ENCODE data around the gene C1orf35. TPM values are rescaled to one million over a fixed set of nuclear protein-coding genes. Genes with fewer than 3 reads are reported as not detected.
A peak's percentile ranks its signal among the peaks of the same experiment; 100 is the strongest.

The C1orf35 gene
- total RNA-seq, 2 donors from 2014 or later: 9.1 to 9.7 TPM

- Histone ChIP-seq H3K4me1 (ENCODE audit: control insufficient read depth in 1 of 2, low read depth in 2 of 2) (peaks cover 3 to 11% of the 10 kb centered on the region in 2 donors), H3K27ac (no peak overlapping the region), H3K4me3 (no peak overlapping the region), H3K9me3 (no peaks in the 10 kb centered on the region), H3K36me3 (no peaks in the 10 kb centered on the region), H3K27me3 (replicated peaks; ENCODE audit: insufficient read depth) (no peaks in the 10 kb centered on the region)
- no peak for ATAC-seq (ENCODE audit: insufficient number of reproducible peaks, low FRiP score, low read depth)
- DNase-seq (ENCODE audit: low spot score): no peak
- TF ChIP-seq, protein P1, sequence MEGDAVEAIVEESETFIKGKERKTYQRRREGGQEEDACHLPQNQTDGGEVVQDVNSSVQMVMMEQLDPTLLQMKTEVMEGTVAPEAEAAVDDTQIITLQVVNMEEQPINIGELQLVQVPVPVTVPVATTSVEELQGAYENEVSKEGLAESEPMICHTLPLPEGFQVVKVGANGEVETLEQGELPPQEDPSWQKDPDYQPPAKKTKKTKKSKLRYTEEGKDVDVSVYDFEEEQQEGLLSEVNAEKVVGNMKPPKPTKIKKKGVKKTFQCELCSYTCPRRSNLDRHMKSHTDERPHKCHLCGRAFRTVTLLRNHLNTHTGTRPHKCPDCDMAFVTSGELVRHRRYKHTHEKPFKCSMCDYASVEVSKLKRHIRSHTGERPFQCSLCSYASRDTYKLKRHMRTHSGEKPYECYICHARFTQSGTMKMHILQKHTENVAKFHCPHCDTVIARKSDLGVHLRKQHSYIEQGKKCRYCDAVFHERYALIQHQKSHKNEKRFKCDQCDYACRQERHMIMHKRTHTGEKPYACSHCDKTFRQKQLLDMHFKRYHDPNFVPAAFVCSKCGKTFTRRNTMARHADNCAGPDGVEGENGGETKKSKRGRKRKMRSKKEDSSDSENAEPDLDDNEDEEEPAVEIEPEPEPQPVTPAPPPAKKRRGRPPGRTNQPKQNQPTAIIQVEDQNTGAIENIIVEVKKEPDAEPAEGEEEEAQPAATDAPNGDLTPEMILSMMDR (IDR thresholded peaks at IDR 0.05): no peak
Measured at GRCh38 chr1:228122921-228123441, 19.9 kb upstream of the C1orf35 start.

DNA sequence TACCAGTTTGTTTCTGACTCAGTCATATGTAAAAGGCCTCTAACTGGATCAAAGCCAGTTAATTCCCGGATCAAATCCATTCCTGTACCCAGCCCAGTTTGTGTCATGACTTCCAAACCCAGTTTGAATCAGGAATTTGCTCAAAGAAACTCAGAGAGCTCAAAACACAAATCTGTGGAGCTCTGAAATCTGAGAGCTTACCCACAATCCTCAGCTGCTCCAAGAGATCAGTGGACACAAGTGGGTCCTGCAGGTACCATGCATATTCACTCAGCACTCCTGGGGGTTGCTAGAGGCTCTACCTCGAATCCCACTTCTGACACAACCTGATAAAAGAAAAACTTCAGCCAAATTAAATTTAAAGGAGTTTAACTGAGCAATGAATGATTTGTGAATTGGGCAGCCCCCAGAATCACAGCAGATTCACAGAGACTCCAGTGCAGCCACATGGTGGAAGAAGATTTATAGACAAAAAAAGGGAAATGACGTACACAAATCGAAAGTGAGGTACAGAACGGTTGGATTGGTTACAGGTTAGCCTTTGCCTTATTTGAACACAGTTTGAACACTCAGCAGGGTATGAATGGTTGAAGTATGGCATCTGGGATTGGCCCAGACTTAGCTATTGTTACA is 17.8 kb upstream of the C1orf35 start:
- H3K4me3 ChIP-seq: no peak overlapping the region
- peak overlapping the region in 1 of 2 donors; percentile 46 for H3K27ac ChIP-seq
- peaks cover 3 to 11% of the 10 kb centered on the region in 2 donors for H3K4me1 ChIP-seq (ENCODE audit: control insufficient read depth in 1 of 2, low read depth in 2 of 2)
- no peaks in the 10 kb centered on the region for H3K36me3 ChIP-seq
- no peak for ATAC-seq (ENCODE audit: insufficient number of reproducible peaks, low FRiP score, low read depth)
- DNase-seq (ENCODE audit: low spot score): no peak
- TF ChIP-seq, protein P1 (IDR thresholded peaks at IDR 0.05): no peak
- H3K9me3 ChIP-seq: no peaks in the 10 kb centered on the region
- H3K27me3 ChIP-seq (replicated peaks; ENCODE audit: insufficient read depth): no peaks in the 10 kb centered on the region

DNA sequence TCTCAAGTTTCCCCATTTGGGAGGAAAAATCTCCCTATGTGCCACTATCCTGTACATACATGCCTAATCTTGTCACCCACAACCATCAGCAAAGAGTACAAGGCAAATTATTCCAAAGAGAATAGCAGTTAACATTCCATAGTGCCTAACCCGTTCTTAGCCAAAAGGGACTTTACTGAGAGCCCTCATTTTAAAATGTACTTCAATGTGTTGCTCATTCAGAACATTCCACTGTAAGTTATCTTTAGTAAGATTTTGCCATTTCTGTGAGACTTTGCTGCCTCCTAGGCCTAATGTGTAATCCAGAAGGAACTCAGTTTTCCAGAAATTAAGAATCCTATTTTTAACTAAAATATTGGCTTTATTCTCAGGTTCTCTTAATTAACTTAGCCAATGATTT is 17.2 kb upstream of the C1orf35 start:
- DNase-seq (ENCODE audit: low spot score): no peak
- no peaks in the 10 kb centered on the region for H3K36me3 ChIP-seq
- peaks cover 3 to 11% of the 10 kb centered on the region in 2 donors for H3K4me1 ChIP-seq (ENCODE audit: control insufficient read depth in 1 of 2, low read depth in 2 of 2)
- no peak overlapping the region for H3K4me3 ChIP-seq
- H3K27ac ChIP-seq: peak overlapping the region; percentile 2 to 46
- TF ChIP-seq, protein P1 (IDR thresholded peaks at IDR 0.05): no peak
- H3K9me3 ChIP-seq: no peaks in the 10 kb centered on the region
- ATAC-seq (ENCODE audit: insufficient number of reproducible peaks, low FRiP score, low read depth): no peak
- no peaks in the 10 kb centered on the region for H3K27me3 ChIP-seq (replicated peaks; ENCODE audit: insufficient read depth)

- no peaks in the 10 kb centered on the region for H3K27me3 ChIP-seq (replicated peaks; ENCODE audit: insufficient read depth)
- ATAC-seq (ENCODE audit: insufficient number of reproducible peaks, low FRiP score, low read depth) (no peak), DNase-seq (ENCODE audit: low spot score) (no peak)
- no peak overlapping the region for H3K4me3 ChIP-seq
- no peaks in the 10 kb centered on the region for H3K36me3 ChIP-seq
- no peak overlapping the region for H3K27ac ChIP-seq
- no peaks in the 10 kb centered on the region for H3K9me3 ChIP-seq
- peaks cover 3 to 11% of the 10 kb centered on the region in 2 donors for H3K4me1 ChIP-seq (ENCODE audit: control insufficient read depth in 1 of 2, low read depth in 2 of 2)
- TF ChIP-seq, protein P1 (IDR thresholded peaks at IDR 0.05): no peak
Measured at GRCh38 chr1:228118040-228118439, 14.9 kb upstream of the C1orf35 start.

DNA sequence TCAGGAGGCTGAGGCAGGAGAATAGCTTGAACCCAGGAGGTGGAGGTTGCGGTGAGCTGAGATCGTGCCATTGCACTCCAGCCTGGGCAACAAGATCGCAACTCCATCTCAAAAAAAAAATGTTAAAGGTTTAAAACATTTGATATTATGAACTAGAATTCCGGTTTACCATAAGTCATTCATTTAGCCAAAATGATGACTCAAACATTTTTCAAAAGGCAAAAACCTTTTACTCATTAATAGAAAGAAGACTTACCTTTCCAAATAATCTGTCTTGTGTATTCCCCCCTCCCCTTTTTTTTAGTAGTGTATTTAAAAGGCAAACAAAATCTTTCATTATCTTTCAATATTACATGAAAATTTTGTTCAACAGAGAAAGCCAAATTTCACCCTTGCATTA is 14.2 kb upstream of the C1orf35 start:
- no peaks in the 10 kb centered on the region for H3K9me3 ChIP-seq
- no peak overlapping the region for H3K27ac ChIP-seq
- TF ChIP-seq, protein P1 (IDR thresholded peaks at IDR 0.05): no peak
- no peaks in the 10 kb centered on the region for H3K27me3 ChIP-seq (replicated peaks; ENCODE audit: insufficient read depth)
- no peak overlapping the region for H3K4me3 ChIP-seq
- ATAC-seq (ENCODE audit: insufficient number of reproducible peaks, low FRiP score, low read depth) (no peak), DNase-seq (ENCODE audit: low spot score) (no peak)
- no peaks in the 10 kb centered on the region for H3K36me3 ChIP-seq
- H3K4me1 ChIP-seq (ENCODE audit: control insufficient read depth in 1 of 2, low read depth in 2 of 2): peaks cover 3 to 11% of the 10 kb centered on the region in 2 donors

Measured in thoracic aorta (tissue), 2 donors.